Measurements from ENCODE around the gene PYY. TPM values are rescaled to one million over a fixed set of nuclear protein-coding genes. Genes with fewer than 3 reads are reported as not detected.

Gene PYY
- total RNA-seq, 2 experiments from 2014 or later = not detected

DNA sequence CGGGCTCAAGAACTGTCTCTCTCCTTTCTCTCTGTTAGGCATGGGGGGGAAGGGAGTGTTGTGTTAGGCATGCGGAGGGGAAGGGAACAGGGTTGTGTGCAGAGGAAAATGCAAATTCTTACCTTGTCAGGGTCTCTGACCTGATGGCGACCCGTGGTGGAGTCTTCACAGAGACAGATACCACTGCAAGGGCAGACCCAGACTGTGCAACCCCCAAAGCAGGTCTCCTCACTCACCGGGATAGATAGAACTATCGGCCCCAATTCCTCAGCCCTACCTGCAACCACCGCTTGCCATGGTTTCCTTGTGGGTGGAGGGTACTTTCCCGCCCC is 36.8 kb downstream of the PYY start:
- Histone ChIP-seq H3K4me1 (ENCODE audit: insufficient read depth, low read length, poor library complexity, severe bottlenecking) (peaks cover 7% of the 10 kb centered on the region), H3K36me3 (ENCODE audit: insufficient read depth, low read length) (no peaks in the 10 kb centered on the region), H3K4me2 (ENCODE audit: low read length) (peak overlapping the region; percentile 18; the same call in 1 of the 2 replicates), H4K20me1 (ENCODE audit: insufficient read depth, low read length) (no peaks in the 10 kb centered on the region), H3K4me3 (ENCODE audit: low read depth, low read length, poor library complexity, severe bottlenecking) (no peak overlapping the region), H3K27ac (ENCODE audit: low read depth, low read length, poor library complexity, severe bottlenecking) (no peak overlapping the region), H3K79me2 (ENCODE audit: insufficient read depth, low read depth, low read length) (no peaks in the 10 kb centered on the region), H3K9me2 (ENCODE audit: insufficient read depth, low read length) (no peaks in the 10 kb centered on the region), H3K9me3 (ENCODE audit: low read length) (no peaks in the 10 kb centered on the region), H2AFZ (ENCODE audit: low read length) (peak overlapping the region; percentile 32; the same call in 1 of the 2 replicates)
- CTCF ChIA-PET (ENCODE audit: unreplicated experiment) = no interaction called here
- POLR2A ChIA-PET = no interaction called here
- TF ChIP-seq EZH2phosphoT487 (IDR thresholded peaks at IDR 0.05; ENCODE audit: borderline replicate concordance, low read depth, low read length) = no peak
- TF ChIP-seq, protein P1, sequence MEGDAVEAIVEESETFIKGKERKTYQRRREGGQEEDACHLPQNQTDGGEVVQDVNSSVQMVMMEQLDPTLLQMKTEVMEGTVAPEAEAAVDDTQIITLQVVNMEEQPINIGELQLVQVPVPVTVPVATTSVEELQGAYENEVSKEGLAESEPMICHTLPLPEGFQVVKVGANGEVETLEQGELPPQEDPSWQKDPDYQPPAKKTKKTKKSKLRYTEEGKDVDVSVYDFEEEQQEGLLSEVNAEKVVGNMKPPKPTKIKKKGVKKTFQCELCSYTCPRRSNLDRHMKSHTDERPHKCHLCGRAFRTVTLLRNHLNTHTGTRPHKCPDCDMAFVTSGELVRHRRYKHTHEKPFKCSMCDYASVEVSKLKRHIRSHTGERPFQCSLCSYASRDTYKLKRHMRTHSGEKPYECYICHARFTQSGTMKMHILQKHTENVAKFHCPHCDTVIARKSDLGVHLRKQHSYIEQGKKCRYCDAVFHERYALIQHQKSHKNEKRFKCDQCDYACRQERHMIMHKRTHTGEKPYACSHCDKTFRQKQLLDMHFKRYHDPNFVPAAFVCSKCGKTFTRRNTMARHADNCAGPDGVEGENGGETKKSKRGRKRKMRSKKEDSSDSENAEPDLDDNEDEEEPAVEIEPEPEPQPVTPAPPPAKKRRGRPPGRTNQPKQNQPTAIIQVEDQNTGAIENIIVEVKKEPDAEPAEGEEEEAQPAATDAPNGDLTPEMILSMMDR (conservative IDR thresholded peaks at IDR 0.05; ENCODE audit: low read length) = no peak
- no peak for DNase-seq (ENCODE audit: low spot score)
- no TSS peak for BruUV-seq (replicated peaks)
- intact Hi-C loops (cut with micrococcal nuclease; ENCODE audit: unreplicated experiment) = no loop called here

DNA sequence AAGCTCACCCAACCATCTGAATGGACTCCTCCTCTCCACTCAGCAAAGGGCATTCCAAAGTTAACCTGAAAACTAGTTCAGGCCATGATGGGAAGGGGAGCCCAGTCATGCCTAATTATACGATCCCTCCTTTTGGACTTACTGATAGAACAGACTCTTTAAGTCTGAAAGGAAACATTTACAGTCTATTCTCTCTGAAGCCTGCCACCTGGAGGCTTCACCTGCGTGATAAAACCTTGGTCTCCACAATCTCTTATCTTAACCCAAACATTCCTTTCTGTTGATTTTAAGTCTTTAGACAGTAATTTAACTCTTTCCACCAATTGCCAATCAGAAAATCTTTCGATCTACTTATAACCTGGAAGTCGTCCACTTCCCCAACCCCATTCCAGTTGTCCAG is 37.4 kb downstream of the PYY start:
- H3K36me3 ChIP-seq (ENCODE audit: insufficient read depth, low read length) = no peaks in the 10 kb centered on the region
- H2AFZ ChIP-seq (ENCODE audit: low read length) = no peak overlapping the region
- no peaks in the 10 kb centered on the region for H3K9me2 ChIP-seq (ENCODE audit: insufficient read depth, low read length)
- H3K4me2 ChIP-seq (ENCODE audit: low read length) = no peak overlapping the region; the same call in 1 of the 2 replicates
- CTCF ChIA-PET (ENCODE audit: unreplicated experiment) = no interaction called here
- TF ChIP-seq, protein P1 (conservative IDR thresholded peaks at IDR 0.05; ENCODE audit: low read length) = 0 out of 2 replicates have a peak, but pooled peaks have one; percentile 18
- no peak for TF ChIP-seq EZH2phosphoT487 (IDR thresholded peaks at IDR 0.05; ENCODE audit: borderline replicate concordance, low read depth, low read length)
- H3K4me3 ChIP-seq (ENCODE audit: low read depth, low read length, poor library complexity, severe bottlenecking) = no peak overlapping the region
- intact Hi-C loops (cut with micrococcal nuclease; ENCODE audit: unreplicated experiment) = no loop called here
- no TSS peak for BruUV-seq (replicated peaks)
- no peak overlapping the region for H3K27ac ChIP-seq (ENCODE audit: low read depth, low read length, poor library complexity, severe bottlenecking)
- no peaks in the 10 kb centered on the region for H3K79me2 ChIP-seq (ENCODE audit: insufficient read depth, low read depth, low read length)
- peaks cover 7% of the 10 kb centered on the region for H3K4me1 ChIP-seq (ENCODE audit: insufficient read depth, low read length, poor library complexity, severe bottlenecking)
- no peaks in the 10 kb centered on the region for H3K9me3 ChIP-seq (ENCODE audit: low read length)
- no peaks in the 10 kb centered on the region for H4K20me1 ChIP-seq (ENCODE audit: insufficient read depth, low read length)
- POLR2A ChIA-PET = no interaction called here
- DNase-seq (ENCODE audit: low spot score) = no peak

DNA sequence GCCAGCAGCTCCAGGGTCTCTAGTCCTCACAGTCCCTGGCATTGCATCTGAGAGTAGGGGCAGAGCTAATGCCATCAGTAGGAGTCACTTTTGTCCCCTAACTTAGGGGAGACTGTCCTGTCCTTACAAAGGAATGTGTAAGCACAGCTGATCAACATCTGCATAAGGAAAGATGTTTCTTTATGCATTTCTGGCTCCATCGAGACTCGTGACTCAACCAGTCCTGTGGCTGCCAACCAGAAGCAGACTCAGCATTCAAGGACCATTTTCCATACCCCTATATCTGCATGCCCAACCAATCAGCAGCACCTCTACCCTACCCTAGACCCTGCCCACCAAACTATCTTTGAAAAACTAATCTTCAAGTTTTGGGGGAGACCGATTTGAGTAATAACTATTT is 38.2 kb downstream of the PYY start:
- no peak overlapping the region for H3K27ac ChIP-seq (ENCODE audit: low read depth, low read length, poor library complexity, severe bottlenecking)
- no peaks in the 10 kb centered on the region for H3K9me2 ChIP-seq (ENCODE audit: insufficient read depth, low read length)
- H3K36me3 ChIP-seq (ENCODE audit: insufficient read depth, low read length) = no peaks in the 10 kb centered on the region
- H3K4me1 ChIP-seq (ENCODE audit: insufficient read depth, low read length, poor library complexity, severe bottlenecking) = peaks cover 7% of the 10 kb centered on the region
- no peak overlapping the region for H3K4me3 ChIP-seq (ENCODE audit: low read depth, low read length, poor library complexity, severe bottlenecking)
- DNase-seq (ENCODE audit: low spot score) = no peak
- no peak overlapping the region for H3K4me2 ChIP-seq (ENCODE audit: low read length)
- intact Hi-C loops (cut with micrococcal nuclease; ENCODE audit: unreplicated experiment) = no loop called here
- CTCF ChIA-PET (ENCODE audit: unreplicated experiment) = no interaction called here
- no peaks in the 10 kb centered on the region for H4K20me1 ChIP-seq (ENCODE audit: insufficient read depth, low read length)
- no peaks in the 10 kb centered on the region for H3K79me2 ChIP-seq (ENCODE audit: insufficient read depth, low read depth, low read length)
- H3K9me3 ChIP-seq (ENCODE audit: low read length) = no peaks in the 10 kb centered on the region
- no TSS peak for BruUV-seq (replicated peaks)
- H2AFZ ChIP-seq (ENCODE audit: low read length) = no peak overlapping the region
- POLR2A ChIA-PET = no interaction called here
- TF ChIP-seq, protein P1 (conservative IDR thresholded peaks at IDR 0.05; ENCODE audit: low read length) = no peak
- TF ChIP-seq EZH2phosphoT487 (IDR thresholded peaks at IDR 0.05; ENCODE audit: borderline replicate concordance, low read depth, low read length) = no peak
